ENCODE data around the gene IGLL1.
"Not testable (repeated sequence)": the region's sequence is repeated elsewhere in the genome, so short reads cannot be mapped to it uniquely, and the experiment has no call there.

Gene IGLL1

DNA sequence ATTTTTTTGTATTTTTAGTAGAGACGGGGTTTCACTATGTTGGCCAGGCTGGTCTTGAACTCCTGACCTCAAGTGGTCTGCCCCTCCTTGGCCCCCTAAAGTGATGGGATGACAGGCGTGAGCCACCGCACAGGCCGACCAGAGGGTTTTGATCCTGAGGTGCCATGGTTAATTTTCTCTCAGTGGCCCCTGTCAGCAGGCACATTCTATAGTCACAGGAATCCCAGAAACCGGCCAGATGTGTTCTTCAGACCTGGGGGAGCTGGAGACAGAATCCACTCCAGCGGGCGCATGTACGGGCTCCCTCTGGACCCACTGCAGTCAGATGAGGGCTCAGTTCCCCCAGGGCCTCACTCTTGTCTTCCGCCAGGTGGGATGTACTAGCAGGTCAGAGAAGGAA, 17.0 kb downstream of the IGLL1 start:
- no peaks in the 10 kb centered on the region for H3K36me3 Mint-ChIP-seq (ENCODE audit: low read depth)
- H3K4me1 Mint-ChIP-seq (ENCODE audit: low read depth) = peaks cover 5% of the 10 kb centered on the region
- H3K4me3 Mint-ChIP-seq = no peak overlapping the region
- no peak overlapping the region for H3K27ac Mint-ChIP-seq
- peaks cover 33% of the 10 kb centered on the region for H3K27me3 Mint-ChIP-seq (ENCODE audit: low read depth)
- no peak for DNase-seq (ENCODE audit: low spot score)
- H3K9me3 Mint-ChIP-seq = no peaks in the 10 kb centered on the region

DNA sequence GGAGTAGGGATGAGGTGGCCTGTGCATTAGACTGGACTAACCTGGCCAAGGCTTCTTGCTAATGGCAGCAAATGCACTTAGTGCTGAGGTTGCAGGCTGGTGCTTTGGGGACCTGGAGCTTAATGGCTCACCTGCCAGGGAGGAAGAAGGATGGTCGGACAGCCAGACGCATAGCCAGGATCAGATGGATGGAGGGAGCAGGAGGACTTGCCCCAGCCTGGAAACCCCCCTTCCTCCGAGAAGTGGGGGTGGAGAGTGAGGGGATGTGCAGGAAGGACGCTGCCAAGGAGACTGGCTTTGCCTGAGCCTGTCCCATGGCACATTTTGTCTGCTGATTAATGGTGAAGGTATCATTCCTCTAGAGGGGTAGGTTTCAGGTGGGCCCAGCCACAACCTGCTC, 17.9 kb downstream of the IGLL1 start:
- peaks cover 28% of the 10 kb centered on the region for H3K27me3 Mint-ChIP-seq (ENCODE audit: low read depth)
- H3K4me1 Mint-ChIP-seq (ENCODE audit: low read depth) = peaks cover 5% of the 10 kb centered on the region
- no peak for DNase-seq (ENCODE audit: low spot score)
- H3K27ac Mint-ChIP-seq = no peak overlapping the region
- no peaks in the 10 kb centered on the region for H3K36me3 Mint-ChIP-seq (ENCODE audit: low read depth)
- H3K9me3 Mint-ChIP-seq = no peaks in the 10 kb centered on the region
- no peak overlapping the region for H3K4me3 Mint-ChIP-seq

DNA sequence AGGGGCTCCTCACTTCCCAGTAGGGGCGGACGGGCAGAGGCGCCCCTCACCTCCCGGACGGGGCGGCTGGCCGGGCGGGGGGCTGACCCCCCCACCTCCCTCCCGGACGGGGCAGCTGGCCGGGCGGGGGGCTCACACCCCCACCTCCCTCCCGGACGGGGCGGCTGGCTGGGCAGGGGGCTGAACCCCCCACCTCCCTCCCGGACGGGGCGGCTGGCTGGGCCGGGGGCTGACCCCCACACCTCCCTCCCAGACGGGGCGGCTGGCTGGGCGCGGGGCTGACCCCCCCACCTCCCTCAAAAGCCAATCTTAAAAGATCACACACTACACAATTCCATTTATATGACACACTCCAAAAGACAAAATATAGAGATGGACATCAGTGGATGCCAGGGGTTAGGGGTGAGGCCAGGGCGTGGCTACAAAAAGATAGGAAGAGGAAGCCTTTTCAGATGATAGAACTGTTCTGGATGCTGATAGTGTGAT, 19.0 kb downstream of the IGLL1 start:
- H3K27me3 Mint-ChIP-seq (ENCODE audit: low read depth) = peaks cover 23% of the 10 kb centered on the region
- DNase-seq (ENCODE audit: low spot score); H3K27ac Mint-ChIP-seq; H3K9me3 Mint-ChIP-seq; H3K4me1 Mint-ChIP-seq (ENCODE audit: low read depth); H3K4me3 Mint-ChIP-seq; H3K36me3 Mint-ChIP-seq (ENCODE audit: low read depth): not testable (repeated sequence)

DNA sequence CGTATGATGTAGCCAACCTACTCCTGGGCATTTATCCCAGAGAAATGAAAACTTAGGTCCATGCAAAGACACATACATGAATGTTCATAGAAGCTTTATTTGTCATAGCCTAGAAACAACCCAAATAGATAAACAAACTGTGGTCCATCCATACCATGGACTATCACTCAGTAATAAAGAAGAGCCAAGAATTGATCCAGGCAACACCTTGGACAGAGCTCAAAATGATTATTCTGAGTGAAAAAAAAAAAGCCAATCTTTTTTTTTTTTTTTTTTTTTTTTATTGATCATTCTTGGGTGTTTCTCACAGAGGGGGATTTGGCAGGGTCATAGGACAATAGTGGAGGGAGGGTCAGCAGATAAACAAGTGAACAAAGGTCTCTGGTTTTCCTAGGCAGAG, 19.9 kb downstream of the IGLL1 start:
- H3K27ac Mint-ChIP-seq; DNase-seq (ENCODE audit: low spot score); H3K4me3 Mint-ChIP-seq; H3K9me3 Mint-ChIP-seq; H3K4me1 Mint-ChIP-seq (ENCODE audit: low read depth); H3K36me3 Mint-ChIP-seq (ENCODE audit: low read depth): not testable (repeated sequence)
- H3K27me3 Mint-ChIP-seq (ENCODE audit: low read depth) = peaks cover 16% of the 10 kb centered on the region

DNA sequence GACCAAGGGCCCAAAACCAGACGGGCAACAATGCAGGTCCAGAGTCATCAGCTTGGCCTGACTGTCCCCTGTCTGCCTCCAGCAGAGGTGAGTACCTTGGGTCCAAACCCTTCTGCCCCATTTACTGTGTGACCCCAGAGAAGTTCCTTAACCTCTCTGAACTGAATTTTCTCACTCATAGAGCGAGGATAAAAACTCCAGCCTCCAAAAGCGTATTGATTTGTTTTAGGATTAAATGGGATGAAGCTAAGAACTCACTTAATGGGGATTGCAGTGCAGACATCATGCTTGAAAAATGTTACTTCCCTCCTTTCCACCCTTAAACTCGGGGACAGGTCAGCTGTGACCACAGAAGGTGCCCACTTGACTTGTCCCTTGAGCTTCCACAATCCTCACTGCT, 22.6 kb downstream of the IGLL1 start:
- no peak overlapping the region for H3K4me3 Mint-ChIP-seq

DNA sequence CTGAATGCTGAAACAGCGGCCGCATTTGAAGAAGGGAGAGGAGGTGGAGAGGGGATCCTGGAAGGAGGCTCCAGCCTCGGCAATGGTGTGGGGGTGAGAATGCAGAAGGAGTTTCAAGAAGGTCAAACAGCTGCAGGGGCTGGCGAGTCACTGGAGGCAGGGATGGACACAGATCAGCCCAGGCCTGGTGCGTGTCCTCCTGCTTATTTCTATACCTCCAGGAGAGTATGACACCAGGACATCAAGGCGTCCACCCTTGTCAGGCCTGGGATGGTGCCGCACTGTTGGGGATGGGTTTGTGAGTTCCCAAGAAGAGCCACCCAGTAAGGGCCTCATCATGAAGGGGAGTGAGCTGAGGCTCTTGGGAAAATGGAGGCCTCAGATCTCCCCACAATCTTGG, 23.1 kb downstream of the IGLL1 start:
- H3K9me3 Mint-ChIP-seq = no peaks in the 10 kb centered on the region
- no peak for DNase-seq (ENCODE audit: low spot score)
- H3K4me3 Mint-ChIP-seq = no peak overlapping the region
- H3K36me3 Mint-ChIP-seq (ENCODE audit: low read depth) = no peaks in the 10 kb centered on the region
- H3K4me1 Mint-ChIP-seq (ENCODE audit: low read depth) = no peaks in the 10 kb centered on the region
- peaks cover 2% of the 10 kb centered on the region for H3K27me3 Mint-ChIP-seq (ENCODE audit: low read depth)
- H3K27ac Mint-ChIP-seq = no peak overlapping the region

More for the DNA sequence above, 22.6 kb downstream of the IGLL1 start:
- Mint-ChIP-seq H3K27me3 (ENCODE audit: low read depth) (peaks cover 4% of the 10 kb centered on the region), H3K4me1 (ENCODE audit: low read depth) (no peaks in the 10 kb centered on the region), H3K36me3 (ENCODE audit: low read depth) (no peaks in the 10 kb centered on the region), H3K9me3 (no peaks in the 10 kb centered on the region), H3K27ac (no peak overlapping the region)
- DNase-seq (ENCODE audit: low spot score) = no peak

DNA sequence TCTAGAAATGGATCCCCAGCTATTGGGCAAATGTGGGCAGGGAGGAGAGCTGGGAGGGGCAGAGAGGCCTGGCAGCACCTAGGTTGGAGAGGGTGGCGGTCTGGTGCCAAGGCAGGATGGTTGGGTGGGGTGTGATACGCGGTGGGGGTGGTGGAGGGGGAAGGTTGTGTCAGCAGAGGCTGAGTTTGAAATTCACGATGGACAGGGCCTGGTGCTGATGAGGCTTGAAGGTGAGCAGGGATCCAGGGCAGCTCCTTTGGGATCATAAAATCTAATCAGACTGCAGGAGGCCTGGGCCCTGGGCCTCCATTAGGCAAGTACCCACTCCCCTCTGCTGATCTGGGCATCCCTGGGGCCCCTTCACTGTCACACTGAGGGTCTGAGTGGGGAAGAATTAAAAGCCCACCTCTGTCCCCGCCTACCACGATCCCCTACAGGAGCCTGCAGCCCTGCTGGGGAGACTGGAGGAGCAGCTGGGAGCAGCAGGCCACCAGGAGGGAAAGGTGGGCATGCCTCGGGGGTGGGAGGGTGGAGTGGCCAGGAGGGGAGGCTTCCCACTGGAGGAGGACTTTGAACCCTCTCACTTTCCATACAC, 24.0 kb downstream of the IGLL1 start:
- Mint-ChIP-seq H3K27me3 (ENCODE audit: low read depth) (no peaks in the 10 kb centered on the region), H3K27ac (no peak overlapping the region), H3K9me3 (no peaks in the 10 kb centered on the region), H3K36me3 (ENCODE audit: low read depth) (no peaks in the 10 kb centered on the region), H3K4me3 (no peak overlapping the region), H3K4me1 (ENCODE audit: low read depth) (no peaks in the 10 kb centered on the region)
- DNase-seq (ENCODE audit: low spot score) = no peak

DNA sequence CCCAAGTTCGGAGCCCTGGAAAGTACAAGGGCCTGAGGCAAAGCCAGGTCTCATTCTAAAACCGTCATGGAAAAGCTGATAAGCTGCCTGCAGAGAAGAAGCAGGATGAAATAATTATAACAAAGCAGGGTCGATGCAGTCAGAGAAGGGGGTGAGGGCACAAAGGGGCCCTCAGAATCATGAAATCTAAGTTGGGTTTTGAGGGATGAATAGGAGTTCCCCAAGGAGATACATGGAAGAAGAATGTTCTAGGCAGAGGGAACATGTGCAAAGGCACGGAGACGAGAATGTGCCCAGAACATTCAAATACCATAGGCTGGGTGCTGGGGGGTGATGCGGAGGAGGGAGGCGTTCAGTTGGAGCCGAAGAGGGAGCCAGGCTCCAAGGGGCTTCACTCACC, 25.0 kb downstream of the IGLL1 start:
- Mint-ChIP-seq H3K9me3 (no peaks in the 10 kb centered on the region), H3K4me1 (ENCODE audit: low read depth) (no peaks in the 10 kb centered on the region), H3K27ac (no peak overlapping the region), H3K27me3 (ENCODE audit: low read depth) (no peaks in the 10 kb centered on the region), H3K36me3 (ENCODE audit: low read depth) (no peaks in the 10 kb centered on the region), H3K4me3 (no peak overlapping the region)
- DNase-seq (ENCODE audit: low spot score) = no peak

DNA sequence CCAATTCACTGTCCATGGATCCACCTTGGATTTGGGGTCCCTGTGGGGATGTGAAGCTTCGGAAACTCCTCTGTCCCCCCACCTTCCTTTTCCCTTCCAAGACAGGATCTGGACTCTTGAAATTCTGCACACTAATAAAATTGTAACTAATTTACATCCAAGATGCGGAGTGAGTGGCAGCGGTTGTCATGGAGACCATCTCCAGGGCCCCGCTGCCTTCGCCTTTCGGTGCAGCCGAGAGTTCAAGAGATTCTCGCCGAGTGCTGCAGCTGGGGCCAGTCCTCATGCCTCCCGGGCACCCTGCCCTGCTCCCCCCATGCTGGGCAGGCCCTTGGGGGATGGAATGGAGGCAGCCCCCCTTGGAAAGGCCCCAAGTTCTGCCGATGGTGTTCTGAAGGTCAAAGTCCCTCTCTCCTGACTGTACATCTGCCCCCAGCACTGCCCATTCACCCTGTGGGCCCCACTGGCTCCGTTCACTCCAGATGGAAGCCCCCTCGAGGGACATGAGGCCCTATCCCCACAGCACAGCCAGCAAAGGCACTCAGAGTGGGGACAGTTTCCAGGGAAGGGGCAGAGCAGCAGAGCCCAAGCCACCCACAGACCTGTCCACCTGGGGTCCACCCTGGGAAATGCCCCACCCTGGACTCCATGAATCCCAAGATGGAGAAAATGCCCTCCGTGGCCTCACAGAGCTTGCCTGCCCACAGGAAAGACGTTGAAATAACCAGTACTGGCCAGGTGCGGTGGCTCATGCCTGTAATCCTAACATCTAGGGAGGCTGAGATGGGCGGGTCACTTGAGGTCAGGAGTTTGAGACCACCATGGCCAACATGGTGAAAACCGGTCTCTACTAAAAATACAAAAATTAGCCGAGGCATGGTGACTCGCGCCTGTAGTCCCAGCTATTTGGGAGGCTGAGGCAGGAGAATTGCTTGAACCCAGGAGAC, 25.9 kb downstream of the IGLL1 start:
- Mint-ChIP-seq H3K4me3 (no peak overlapping the region), H3K27ac (no peak overlapping the region), H3K4me1 (ENCODE audit: low read depth) (no peaks in the 10 kb centered on the region), H3K27me3 (ENCODE audit: low read depth) (no peaks in the 10 kb centered on the region), H3K9me3 (no peaks in the 10 kb centered on the region), H3K36me3 (ENCODE audit: low read depth) (no peaks in the 10 kb centered on the region)
- no peak for DNase-seq (ENCODE audit: low spot score)

DNA sequence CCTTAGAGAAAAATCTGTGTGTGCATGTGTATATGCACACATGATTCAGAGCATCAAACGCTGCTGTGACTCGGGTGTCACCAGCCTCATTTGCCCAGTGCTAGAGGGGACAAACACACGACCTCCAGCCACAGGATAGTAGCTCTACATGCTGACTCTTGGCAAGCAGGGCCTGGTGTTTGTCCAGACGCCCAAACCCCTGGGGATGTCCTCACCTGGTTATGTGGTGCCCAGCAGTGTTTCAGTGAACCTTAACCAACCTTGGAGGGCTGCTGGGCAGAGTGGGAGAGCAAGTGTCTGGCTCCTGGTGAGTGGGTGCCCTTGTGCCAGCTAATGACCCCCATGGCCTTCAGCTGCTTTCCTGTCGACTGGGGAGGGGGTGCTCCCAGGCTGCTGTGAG, 26.7 kb downstream of the IGLL1 start:
- Mint-ChIP-seq H3K27me3 (ENCODE audit: low read depth) (no peaks in the 10 kb centered on the region), H3K36me3 (ENCODE audit: low read depth) (no peaks in the 10 kb centered on the region), H3K27ac (no peak overlapping the region), H3K9me3 (no peaks in the 10 kb centered on the region), H3K4me1 (ENCODE audit: low read depth) (no peaks in the 10 kb centered on the region), H3K4me3 (no peak overlapping the region)
- DNase-seq (ENCODE audit: low spot score) = no peak

DNA sequence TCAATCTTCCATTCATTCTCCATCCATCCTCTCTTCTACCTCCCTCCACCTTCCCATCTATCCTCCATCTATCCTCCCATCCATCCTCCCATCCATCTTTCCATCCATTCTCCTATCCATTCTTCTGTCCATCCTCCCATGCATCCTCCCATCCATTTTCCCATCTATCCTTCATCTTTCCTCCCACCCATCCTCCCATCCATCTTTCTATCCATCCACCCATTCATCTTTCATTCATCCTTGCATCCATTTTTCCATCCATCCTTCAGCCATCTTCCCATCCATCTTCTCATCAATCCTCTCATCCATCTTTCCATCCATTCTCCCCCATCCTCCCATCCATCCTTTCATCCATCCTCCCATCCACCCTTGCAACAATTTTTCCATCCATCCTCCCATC, 27.5 kb downstream of the IGLL1 start:
- Mint-ChIP-seq H3K36me3 (ENCODE audit: low read depth) (no peaks in the 10 kb centered on the region), H3K27ac (no peak overlapping the region), H3K9me3 (peaks cover 5% of the 10 kb centered on the region), H3K27me3 (ENCODE audit: low read depth) (no peaks in the 10 kb centered on the region), H3K4me1 (ENCODE audit: low read depth) (no peaks in the 10 kb centered on the region), H3K4me3 (no peak overlapping the region)
- DNase-seq (ENCODE audit: low spot score) = no peak

DNA sequence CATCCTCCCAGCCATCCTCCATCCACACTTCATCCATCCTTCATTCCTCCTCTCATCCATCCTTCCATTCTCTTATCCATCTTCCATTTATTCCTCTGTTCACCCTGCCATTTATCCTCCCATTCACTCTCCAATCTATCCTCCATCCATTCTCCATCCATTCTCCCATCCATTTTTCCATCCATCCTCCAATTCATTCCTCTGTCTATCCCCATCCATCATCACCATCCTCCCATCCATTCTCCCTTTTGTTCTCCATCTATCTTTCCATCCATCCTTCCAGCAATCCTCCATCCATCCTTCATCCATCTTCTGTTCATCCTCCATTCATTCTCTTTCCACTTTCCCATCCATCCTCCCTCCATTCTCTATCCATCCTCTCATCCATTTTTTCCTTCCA, 28.7 kb downstream of the IGLL1 start:
- H3K27ac Mint-ChIP-seq = no peak overlapping the region
- DNase-seq (ENCODE audit: low spot score) = no peak
- H3K9me3 Mint-ChIP-seq = peaks cover 8% of the 10 kb centered on the region
- no peaks in the 10 kb centered on the region for H3K4me1 Mint-ChIP-seq (ENCODE audit: low read depth)
- H3K4me3 Mint-ChIP-seq = no peak overlapping the region
- H3K27me3 Mint-ChIP-seq (ENCODE audit: low read depth) = no peaks in the 10 kb centered on the region
- no peaks in the 10 kb centered on the region for H3K36me3 Mint-ChIP-seq (ENCODE audit: low read depth)

DNA sequence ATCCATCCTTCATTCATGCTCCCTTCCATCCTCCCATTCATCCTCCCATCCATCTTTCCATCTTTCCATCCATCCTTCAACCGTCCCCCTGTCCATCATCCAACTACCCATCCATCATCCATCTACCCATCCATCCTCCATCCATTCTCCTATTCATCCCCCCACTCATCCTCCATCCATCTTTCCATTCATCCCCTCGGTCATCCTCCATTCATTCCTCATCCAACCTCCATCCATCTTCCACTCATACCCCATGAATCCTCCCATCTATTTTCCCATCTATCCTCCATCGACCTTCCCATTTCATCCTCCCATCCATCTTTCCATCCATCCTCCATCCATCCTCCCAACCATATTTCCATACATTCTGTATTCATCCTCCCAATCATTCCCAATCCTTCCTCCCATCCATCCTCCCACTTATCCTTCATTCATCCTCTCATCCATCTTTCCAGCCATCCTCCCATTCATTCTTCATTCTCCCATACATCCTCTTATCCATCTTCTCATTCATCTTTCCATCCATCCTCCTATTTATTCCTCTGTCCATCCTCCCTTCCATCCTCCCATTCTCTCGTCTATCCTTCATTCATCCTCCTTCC, 29.9 kb downstream of the IGLL1 start:
- Mint-ChIP-seq H3K27ac (no peak overlapping the region), H3K4me3 (no peak overlapping the region)

DNA sequence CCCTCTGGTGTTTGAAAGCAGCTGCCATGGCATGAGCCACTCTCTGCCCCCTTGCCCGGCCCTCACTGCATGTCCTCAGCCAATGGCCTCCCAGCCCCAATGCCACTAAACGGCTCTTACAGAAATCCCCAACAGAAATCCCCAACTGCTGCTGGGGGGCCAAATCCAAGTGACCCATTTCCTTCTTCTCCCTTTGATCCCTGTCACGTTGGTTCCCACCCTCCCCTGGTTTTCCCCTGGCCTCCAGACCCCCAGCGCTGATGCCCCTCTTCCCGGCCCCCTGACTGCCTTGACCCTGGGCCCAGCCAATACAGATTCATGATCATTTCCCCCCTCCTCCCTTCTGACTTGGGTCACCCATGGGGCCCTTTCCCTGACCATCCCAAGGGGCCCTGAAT, 30.9 kb downstream of the IGLL1 start:
- H3K4me1 Mint-ChIP-seq (ENCODE audit: low read depth) = no peaks in the 10 kb centered on the region
- H3K27ac Mint-ChIP-seq = no peak overlapping the region
- no peaks in the 10 kb centered on the region for H3K27me3 Mint-ChIP-seq (ENCODE audit: low read depth)
- peaks cover 8% of the 10 kb centered on the region for H3K9me3 Mint-ChIP-seq
- no peak overlapping the region for H3K4me3 Mint-ChIP-seq
- DNase-seq (ENCODE audit: low spot score) = no peak
- no peaks in the 10 kb centered on the region for H3K36me3 Mint-ChIP-seq (ENCODE audit: low read depth)

More for the DNA sequence above, 29.9 kb downstream of the IGLL1 start:
- DNase-seq (ENCODE audit: low spot score) = no peak
- Mint-ChIP-seq H3K27me3 (ENCODE audit: low read depth) (no peaks in the 10 kb centered on the region), H3K4me1 (ENCODE audit: low read depth) (no peaks in the 10 kb centered on the region), H3K9me3 (peaks cover 8% of the 10 kb centered on the region), H3K36me3 (ENCODE audit: low read depth) (no peaks in the 10 kb centered on the region)
